Skin epidermis (tissue), 12 donors: ENCODE results near the gene GID8.

ENCODE experiments used
- H3K27ac ChIP-seq, 21 experiments: fragments of 200-600 bp; sonication (generic) in 11 of 21; one replicate each; pipeline ENCODE4 v1.5.0; 2020; ENCODE audit warnings: mild to moderate bottlenecking in 3 of 21, inconsistent platforms in 2 of 21, moderate library complexity in 2 of 21
- H3K4me3 ChIP-seq, 7 experiments: fragments of 200-600 bp; sonication (generic) in 2 of 7; one replicate each; pipeline ENCODE4 v1.5.0; 2020; ENCODE audit warnings: inconsistent platforms in 2 of 7, mild to moderate bottlenecking in 2 of 7, moderate library complexity in 1 of 7

The GID8 gene

DNA sequence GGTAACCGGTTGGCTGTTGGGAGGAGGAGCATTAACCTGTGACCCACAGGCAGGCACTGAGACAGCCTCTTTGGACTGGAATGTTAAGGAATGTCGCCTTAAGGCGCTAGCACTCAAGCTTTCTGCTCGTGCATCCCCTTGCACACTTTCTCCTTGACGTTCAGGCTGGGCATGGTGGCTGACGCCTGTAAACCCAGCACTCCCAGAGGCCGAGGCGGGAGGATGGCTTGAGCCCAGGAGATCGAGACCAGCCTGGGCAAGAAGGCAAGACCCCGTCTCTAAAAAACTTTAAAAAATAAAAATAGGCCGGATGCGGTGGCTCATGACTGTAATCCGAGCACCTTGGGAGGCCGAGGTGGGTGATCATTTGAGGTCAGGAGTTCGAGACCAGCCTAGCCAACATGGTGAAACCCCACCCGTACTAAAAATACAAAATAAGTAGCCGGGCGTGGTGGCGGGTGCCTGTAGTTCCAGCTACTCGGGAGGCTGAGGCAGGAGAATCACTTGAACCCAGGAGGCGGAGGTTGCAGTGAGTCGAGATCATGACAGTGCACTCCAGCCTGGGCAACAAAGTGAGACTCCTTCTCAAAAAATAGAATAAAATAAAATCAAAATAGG, 1.9 kb upstream of the GID8 start:
- peak overlapping the region in 6 of 7 experiments; percentile 71 to 97 (median 91) for H3K4me3 ChIP-seq

DNA sequence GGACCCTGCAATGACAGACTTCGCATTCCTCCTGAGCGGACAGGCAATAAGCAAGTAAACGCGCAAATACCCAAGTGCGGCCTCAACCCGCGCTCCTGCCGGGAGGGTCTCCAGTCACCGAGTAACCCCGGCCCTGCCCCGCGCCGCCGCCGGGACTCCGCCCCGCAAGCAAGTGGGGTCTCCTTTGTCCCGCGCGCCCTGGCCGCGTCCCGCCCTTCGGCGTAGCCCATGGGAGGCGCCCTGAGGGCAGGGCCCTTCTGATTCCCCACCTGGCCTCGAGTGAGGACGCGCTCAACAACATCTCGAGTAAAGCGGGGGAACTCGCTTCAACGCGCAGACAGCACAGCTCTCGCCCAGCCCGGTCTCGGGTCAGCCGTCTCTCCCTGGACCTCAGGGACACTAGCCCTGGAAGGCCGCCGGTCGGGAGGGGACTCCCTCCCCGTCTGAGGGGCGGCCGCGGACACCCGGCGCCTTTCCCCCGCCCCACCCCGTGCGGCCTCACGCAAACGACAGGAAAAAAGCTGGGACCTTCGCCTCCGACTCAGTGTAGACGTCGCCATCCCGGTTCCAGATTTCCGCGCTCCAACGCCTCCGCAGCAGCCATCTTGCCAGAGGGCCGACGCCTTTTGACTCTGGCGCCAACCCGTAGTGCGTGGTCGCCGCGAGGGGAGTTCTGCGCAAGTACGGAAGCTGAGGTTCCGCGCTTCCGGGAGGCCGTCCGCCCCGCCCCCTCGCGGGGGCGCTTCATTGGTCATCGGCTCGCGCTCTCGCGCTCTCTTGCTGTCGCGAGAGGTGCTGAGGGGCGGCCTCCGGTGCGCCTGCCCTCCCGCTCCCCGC, 461 bp upstream of the GID8 start:
- Histone ChIP-seq H3K27ac (peak overlapping the region; percentile 84 to 99 (median 94)), H3K4me3 (peak overlapping the region; percentile 71 to 97 (median 90))

More for the DNA sequence above, 1.9 kb upstream of the GID8 start:
- peak overlapping the region in 4 of 21 experiments; percentile 90 to 99 (median 96) for H3K27ac ChIP-seq

DNA sequence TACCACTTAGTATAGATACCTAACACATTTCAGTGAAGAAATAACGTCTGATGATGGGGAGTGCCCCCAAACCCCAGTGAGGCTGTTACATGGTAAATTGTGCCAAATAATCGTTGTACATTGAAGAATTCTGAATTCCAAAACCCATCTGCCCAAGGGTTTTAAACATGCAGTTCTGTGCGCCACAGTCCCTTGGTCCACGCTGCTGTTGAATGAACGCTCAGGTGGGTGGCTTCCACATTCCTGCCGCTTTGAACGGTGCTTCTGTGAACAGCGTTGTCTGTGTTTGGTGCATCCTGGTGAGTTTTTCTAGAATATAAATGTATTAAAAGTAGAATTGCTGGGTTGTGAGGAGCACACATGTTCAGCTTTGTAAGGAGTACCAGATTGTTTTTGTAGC, 2.9 kb downstream of the GID8 start:
- H3K4me3 ChIP-seq, result no peak overlapping the region
- no peak overlapping the region for H3K27ac ChIP-seq

DNA sequence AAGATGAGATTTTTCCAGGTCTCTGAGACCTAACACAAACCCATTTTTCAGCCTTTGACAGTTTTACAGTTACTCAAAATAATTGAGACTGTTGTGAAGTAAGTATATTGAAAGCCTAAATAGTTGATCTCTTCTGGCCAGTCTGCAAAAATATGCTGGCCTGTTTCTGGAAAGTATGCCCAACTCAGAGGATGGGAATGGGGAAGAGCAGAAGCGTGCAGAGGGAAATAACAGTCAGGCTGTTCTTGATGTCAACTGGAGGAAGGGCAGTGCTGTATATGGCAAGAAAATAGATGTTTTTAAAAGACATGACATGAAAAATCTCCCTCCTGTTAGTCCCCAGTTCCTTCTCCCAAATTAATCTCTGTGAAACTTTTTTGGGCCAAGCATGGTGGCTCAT, 3.8 kb downstream of the GID8 start:
- no peak overlapping the region for H3K27ac ChIP-seq
- H3K4me3 ChIP-seq, result no peak overlapping the region

DNA sequence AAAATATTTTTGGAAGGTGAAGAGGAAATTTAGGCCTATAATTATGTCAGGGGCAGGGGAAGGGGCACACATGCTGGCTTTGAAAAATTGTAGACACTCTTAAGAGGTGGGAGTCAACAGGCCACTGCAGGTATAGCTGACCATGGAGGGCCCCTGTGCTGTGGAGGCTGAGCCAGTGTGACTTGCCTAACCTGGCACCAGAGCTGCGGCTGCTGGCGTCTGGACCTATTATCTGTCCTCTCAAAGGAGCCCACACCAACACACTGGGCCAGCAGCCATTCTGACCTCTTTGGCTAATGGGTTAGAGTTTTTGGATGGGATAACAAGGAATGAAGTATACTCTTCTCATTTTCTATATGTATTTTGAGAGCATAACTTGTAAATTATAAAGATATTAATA, 4.5 kb downstream of the GID8 start:
- Histone ChIP-seq H3K4me3 (no peak overlapping the region), H3K27ac (no peak overlapping the region)

DNA sequence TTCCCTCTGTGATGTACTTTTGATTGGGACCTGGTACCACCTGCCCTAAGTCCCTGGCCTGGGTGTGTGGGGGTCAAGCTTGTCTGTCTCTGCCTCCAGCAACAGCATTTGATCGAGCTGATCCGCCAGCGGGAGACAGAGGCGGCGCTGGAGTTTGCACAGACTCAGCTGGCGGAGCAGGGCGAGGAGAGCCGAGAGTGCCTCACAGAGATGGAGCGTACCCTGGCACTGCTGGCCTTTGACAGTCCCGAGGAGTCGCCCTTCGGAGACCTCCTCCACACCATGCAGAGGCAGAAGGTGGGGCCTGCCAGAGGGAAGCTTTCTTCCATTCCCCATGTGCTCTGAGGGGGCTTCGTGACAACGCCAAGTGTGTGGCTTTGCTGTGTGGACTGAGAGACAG, 5.4 kb downstream of the GID8 start:
- H3K27ac ChIP-seq, result no peak overlapping the region

DNA sequence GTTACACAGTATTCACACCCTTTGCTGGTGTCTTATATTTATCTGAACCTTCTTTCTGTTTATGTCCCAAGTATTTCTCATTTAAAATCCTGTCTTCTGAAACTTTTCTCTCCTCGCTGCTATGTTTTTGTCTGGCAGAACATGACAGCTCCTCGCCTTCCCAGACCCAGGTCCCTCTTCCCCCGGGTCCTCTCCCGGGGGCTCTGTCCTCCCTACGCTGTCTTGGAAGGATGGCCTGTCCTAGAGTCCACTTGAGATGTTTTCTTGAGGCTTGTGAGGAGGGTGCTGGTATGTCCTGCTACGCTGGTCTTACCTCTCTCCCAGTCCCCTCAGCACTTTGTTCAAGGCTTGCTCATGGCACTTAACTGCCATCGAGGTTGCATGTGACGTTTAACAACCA, 6.2 kb downstream of the GID8 start:
- H3K4me3 ChIP-seq, result no peak overlapping the region
- H3K27ac ChIP-seq, result no peak overlapping the region

More for the DNA sequence above, 5.4 kb downstream of the GID8 start:
- no peak overlapping the region for H3K4me3 ChIP-seq

DNA sequence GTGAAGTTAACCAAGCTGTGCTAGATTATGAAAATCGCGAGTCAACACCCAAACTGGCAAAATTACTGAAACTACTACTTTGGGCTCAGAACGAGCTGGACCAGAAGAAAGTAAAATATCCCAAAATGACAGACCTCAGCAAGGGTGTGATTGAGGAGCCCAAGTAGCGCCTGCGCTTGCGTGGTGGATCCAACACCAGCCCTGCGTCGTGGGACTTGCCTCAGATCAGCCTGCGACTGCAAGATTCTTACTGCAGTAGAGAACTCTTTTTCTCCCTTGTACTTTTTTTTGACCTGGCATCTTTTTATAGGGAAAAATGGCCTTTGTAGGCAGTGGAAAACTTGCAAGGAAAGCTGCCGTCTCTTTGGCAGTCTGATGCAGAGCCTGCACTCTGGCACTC, 6.8 kb downstream of the GID8 start:
- Histone ChIP-seq H3K27ac (no peak overlapping the region), H3K4me3 (no peak overlapping the region)

DNA sequence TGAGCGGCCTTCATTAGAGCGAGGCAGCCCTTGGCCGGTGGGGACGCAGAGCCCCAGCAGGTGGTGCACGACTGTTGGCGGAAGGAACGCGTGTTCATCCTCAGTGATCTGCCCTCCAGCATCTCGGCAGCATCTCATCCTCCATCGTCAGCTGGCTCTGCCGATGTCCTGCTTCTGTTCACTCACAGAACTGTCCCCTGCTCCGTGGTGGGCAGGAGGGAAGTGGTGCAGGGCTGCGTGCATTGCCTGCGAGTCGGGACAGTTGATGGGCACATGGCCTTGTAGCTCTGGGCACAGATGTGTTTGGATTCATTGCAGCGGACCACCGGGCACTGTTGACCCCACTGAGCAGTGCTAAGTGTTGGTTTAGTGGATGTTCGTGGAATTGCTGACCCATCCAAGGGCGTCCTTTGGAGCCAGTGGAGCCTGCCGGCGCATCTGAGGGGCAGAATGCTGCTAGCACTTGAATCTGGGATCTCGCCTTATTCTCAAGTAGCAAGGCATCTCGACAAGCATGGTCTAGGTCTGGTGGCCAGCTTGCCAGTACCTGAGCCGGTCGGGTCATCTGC, 7.9 kb downstream of the GID8 start:
- no peak overlapping the region for H3K27ac ChIP-seq
- no peak overlapping the region for H3K4me3 ChIP-seq

DNA sequence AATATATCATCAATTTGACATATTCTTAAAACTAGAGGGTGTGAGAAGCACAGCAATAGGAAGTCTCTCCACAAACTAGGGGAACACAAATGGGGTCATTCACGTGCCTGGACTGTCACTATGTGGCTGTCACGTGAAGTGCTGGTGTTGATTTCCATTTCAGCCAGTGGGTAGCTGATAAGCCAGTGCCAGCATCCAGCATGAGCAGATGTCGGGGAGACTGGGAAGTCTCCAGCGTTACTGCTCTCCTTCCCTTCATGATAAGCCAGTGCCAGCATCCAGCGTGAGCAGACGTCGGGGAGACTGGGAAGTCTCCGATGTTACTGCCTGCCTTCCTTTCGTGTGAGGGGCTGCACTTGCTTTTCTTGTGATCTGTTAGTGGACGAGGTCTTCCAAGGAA, 9.0 kb downstream of the GID8 start:
- Histone ChIP-seq H3K4me3 (no peak overlapping the region), H3K27ac (no peak overlapping the region)

DNA sequence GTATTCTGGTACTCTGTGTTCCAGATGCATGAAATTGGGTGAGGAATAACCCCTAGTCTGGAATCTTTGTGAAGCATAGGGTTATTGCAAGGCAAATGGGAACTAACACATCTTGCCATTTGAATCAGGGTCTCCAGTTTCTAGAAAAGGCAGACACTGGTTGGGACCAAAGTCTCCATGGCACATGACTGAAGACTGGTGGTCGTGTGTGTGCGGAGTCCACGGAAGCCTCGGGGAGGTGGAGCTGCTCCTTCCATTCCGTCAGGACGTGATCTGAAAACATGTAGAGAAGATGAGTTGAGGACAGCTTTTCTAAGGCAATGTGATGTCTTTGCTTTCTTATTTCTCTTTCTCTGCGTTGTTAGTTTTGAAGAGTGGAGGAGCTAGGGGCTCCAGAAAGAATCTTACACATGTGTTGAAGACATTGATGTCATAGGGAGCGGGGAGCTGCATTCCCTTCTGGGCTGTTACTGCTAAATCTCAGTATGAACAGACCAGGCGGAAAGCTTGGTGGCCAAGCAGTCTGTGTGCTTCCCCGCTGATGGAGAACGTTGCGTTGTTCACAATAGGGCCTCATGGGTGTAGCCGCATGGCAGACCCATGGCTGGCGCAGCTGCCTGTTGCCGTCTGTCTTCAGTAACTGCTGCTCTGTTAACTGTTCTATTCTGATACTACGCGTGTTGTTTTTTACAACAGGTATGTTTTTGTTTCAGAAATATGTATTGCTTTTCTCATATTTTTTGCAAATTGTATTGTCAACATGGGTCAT, 9.8 kb downstream of the GID8 start:
- H3K4me3 ChIP-seq, result no peak overlapping the region
- H3K27ac ChIP-seq, result no peak overlapping the region

DNA sequence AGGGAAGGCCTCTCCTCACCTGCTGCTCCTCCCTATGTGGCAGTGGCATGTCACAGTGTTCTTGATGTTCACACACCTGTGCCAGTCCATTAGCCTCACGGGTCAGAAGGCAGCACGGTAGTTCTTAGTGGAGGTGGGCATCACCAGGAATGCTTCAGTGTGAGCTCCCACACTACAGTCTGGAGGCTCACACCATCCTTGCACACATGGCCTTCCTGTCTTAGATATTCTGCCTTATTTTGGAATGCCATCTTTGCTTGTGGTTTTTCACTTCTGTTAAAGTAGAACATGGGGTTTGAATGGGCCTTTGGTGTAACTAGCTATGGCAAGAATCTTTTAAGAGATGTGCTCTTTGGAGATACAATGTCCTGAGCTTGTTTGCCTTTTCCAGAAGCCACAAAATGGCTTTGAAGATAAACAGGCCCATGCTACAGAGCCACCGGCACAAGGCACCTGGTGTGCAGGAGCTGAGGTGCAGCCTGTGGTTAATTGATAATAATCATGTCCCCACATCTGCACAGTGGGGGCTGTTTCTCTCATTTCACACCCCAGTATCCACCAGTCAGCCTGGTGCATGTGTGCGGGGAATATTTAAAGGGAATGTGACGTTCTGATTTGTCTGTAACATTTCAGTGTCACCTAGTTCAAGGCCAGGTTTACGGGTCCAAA, 11.3 kb downstream of the GID8 start:
- no peak overlapping the region for H3K27ac ChIP-seq
- H3K4me3 ChIP-seq, result no peak overlapping the region

DNA sequence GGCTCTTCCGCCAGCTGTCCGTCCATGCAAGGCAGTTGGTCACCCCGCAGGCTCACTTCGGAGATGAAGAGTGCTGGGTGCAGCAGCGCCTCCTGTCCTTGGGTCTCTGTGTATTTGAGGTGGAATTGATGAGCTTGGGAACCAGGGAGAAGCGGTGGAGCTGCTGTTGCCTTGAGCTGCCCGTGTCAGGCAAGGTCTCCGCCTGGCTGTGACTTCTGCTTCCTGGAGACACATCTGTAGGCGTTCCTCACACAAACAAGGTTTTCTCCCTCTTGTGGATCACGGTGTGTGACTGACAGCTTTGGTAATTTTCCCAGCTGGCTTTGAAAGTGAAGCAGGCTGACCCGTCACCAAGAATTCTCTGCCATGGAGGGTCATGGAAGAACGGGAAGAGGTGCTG, 12.0 kb downstream of the GID8 start:
- H3K4me3 ChIP-seq, result no peak overlapping the region
- no peak overlapping the region for H3K27ac ChIP-seq

DNA sequence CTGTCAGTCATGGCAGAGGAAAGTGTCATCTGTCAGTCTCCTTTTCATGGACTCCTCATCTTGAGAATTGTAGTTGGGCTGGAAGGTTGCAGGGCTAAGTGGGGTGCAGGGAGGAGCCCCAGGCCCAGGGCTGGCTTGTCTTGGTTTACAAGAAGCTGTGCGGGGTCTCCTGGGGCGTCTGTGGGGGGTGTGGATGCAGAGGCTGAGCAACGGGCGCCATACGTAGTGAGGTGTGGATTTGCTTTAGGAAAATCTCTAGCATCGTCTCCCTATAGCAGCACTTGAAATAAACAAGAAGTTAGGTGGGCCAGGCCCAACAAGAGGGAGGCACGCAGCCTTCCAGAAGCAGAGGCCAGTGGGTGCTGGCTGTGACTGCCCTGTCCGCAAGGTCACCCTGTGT, 12.8 kb downstream of the GID8 start:
- Histone ChIP-seq H3K4me3 (no peak overlapping the region), H3K27ac (no peak overlapping the region)

DNA sequence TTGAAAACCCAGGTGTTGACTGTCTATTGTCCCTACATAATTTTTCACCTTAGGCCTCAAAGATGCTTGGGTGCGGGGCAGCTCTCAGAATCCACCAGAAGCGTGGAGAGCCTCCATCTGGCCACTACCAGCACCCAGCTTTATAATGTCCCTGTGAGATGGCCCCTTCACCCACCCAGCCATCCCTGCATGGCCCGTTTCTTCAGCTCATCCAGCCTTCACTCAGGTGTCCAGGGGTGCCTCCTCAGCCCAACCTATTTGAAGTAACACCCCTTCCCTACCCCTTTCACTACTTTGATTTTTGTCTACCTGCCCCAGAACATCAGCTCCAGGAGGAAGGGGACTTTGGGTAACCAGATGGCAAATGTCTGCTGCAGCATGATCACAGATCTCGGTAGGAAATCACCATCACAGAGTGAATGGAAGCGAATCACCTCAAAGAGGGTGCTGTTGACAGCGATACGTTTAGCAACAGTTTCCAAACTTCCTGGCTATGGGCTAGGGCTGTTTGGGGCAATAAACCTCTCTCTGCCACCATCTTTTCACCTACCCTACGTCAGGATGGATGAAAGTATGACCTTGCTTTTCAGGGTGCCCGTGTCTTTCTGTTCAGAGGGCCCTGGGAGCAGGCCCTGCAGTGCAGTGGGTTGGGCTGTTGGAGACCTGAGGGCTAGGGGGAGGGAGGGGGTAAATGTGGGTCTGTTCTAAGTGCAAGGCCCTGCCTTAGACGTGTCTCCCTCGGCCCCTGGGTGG, 13.4 kb downstream of the GID8 start:
- H3K4me3 ChIP-seq, result no peak overlapping the region
- H3K27ac ChIP-seq, result peak overlapping the region in 3 of 21 experiments; percentile 80 to 85 (median 85)

DNA sequence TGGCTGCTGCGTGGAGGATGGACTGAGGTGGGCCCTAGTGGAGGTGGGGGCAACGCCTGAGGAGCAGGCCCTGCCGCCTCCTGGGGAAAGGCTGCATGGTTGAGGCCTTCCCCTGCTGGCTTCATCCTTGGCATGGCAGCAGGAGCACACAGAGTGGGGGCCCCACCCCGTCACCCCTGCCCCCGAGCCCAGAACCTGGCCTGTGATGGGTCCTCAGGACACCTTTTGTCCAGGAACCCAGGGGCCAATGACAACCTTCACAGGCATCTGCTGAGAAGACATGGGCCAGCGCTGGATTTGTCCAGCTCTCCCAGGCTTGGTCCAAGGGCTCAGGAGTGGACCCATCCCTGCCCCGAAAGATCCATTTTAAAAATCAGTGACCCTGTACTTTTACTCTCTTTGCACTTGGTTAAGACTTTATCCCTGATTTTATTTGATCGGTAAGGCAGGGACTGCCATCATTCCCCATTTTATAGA, 14.0 kb downstream of the GID8 start:
- peak overlapping the region in 18 of 21 experiments; percentile 21 to 91 (median 81) for H3K27ac ChIP-seq
- H3K4me3 ChIP-seq, result peak overlapping the region in 6 of 7 experiments; percentile 16 to 30 (median 26)

DNA sequence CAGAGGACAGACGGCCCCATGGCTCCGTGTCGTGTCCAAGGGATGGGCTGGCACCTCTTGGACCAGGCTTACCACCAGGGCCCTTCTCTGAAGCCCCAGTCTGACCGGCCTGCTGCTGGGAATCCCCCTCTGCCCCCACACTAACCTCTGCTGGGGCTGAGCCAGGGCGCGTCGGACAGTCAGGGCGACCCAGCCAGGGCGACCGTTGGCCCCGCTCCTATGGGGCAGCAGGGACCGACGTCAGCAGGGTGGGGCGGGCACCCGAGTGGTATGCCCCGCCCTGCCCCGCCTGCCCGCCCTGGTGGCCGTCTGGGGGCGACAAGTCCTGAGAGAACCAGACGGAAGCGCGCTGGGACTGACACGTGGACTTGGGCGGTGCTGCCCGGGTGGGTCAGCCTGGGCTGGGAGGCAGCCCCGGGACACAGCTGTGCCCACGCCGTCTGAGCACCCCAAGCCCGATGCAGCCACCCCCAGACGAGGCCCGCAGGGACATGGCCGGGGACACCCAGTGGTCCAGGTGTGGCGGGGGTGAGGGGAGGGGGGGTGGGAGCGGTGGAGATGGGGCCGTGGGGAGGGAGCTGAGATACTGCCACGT, 14.5 kb downstream of the GID8 start, which contains the start of gene SLC17A9:
Gene SLC17A9, plus strand, starts transcription at position 337 of the 595 bp plus-strand sequence. Its CDS starts 122 bp downstream, at position 459.
- peak within 1 kb of the TSS; percentile 16 to 91 (median 80) for H3K27ac ChIP-seq
- H3K4me3 ChIP-seq, result peak within 1 kb of the TSS; percentile 16 to 38 (median 27)
